Sigmoid colon (tissue), 7 donors: ENCODE data around the gene SP110. TPM values are rescaled to one million over a fixed set of nuclear protein-coding genes. Genes with fewer than 3 reads are reported as not detected.
A peak's percentile ranks its signal among the peaks of the same experiment; 100 is the strongest.

Source experiments
- DNase-seq: peaks from one replicate; pipeline ENCODE4 v3.0.0-alpha.2; 2019
- H3K27ac ChIP-seq, 4 donors: fragments of 200-600 bp; sonication (generic); one replicate each; pipeline ENCODE4 v1.5.1; 2016 to 2019; ENCODE audit warnings: mild to moderate bottlenecking in 1 of 4
- H3K27me3 ChIP-seq, 3 donors: fragments of 200-600 bp; sonication (generic); one replicate each; pipeline ENCODE4 v1.5.1; 2019; ENCODE audit warnings: mild to moderate bottlenecking in 1 of 3
- H3K36me3 ChIP-seq, 4 donors: fragments of 200-600 bp; sonication (generic); one replicate each; pipeline ENCODE4 v1.5.1; 2016 to 2019
- H3K4me1 ChIP-seq, 4 donors: fragments of 200-600 bp; sonication (generic); one replicate each; pipeline ENCODE4 v1.5.1; 2017 to 2019
- H3K4me3 ChIP-seq, 4 donors: fragments of 200-600 bp; sonication (generic); one replicate each; pipeline ENCODE4 v1.5.1; 2017 to 2019; ENCODE audit warnings: mild to moderate bottlenecking in 2 of 4, moderate library complexity in 1 of 4
- H3K9me3 ChIP-seq, 4 donors: fragments of 200-600 bp in 3 of 4; sonication (generic) in 3 of 4; one replicate each; pipeline versions ENCODE4 v1.5.1 to v1.6.1; 2013 to 2019
- CTCF ChIP-seq, 4 experiments: fragments of 450-650 bp in 3 of 4; fragments of 200-600 bp in 1 of 4; IDR thresholded peaks; one replicate each; pipeline ENCODE4 v1.5.1; 2016 to 2019; ENCODE audit warnings: antibody characterized with exemption in 4 of 4, mild to moderate bottlenecking in 3 of 4, moderate library complexity in 2 of 4
- EP300 ChIP-seq, 4 donors: sonication (generic); formaldehyde crosslinking; IDR thresholded peaks; one replicate each; pipeline ENCODE4 v1.6.1; 2017; ENCODE audit warnings: antibody characterized with exemption in 4 of 4
- POLR2A ChIP-seq, 2 donors: fragments of 450-650 bp; IDR thresholded peaks; one replicate each; pipeline ENCODE4 v1.6.1; 2016; ENCODE audit warnings: antibody characterized with exemption in 2 of 2, mild to moderate bottlenecking in 2 of 2, moderate library complexity in 2 of 2
- POLR2AphosphoS5 ChIP-seq, 4 donors: sonication (generic); formaldehyde crosslinking; IDR thresholded peaks; one replicate each; pipeline ENCODE4 v1.6.1; 2017; ENCODE audit warnings: antibody characterized with exemption in 4 of 4
- WGBS, 2 donors: extraction: QIAGEN DNeasy Blood & Tissue Kit; methylation state at CpG; one replicate each; pipeline ENCODE4 v1.1.7; 2013; 5-methylcytosine and 5-hydroxymethylcytosine counted together
- intact Hi-C: fragments of 100-400 bp; cut with DNase I; formaldehyde crosslinking; loops from one replicate; pipeline ENCODE4 v1.15.1; 2023
- polyA plus RNA-seq, 3 donors: library from polyadenylated mRNA; stranded (reverse); fragments of 200-250 nt; gene quantifications; one replicate each; pipeline ENCODE4 v1.2.3, GENCODE V29; 2013
- total RNA-seq, 4 donors: library from RNA; depleted of rRNA; stranded (reverse); fragments of >200 nt; gene quantifications; one replicate each; pipeline ENCODE4 v1.1.0, GENCODE V29; 2016
- donor health status: healthy with polysubstance abuse.
- donor health status: Bipolar disorder and iron deficiency.
- donor health status: healthy.

SP110 gene
- total and polyA plus RNA-seq, 7 donors, result 9.2 to 41.8 (median 16.4) TPM

- TF ChIP-seq POLR2AphosphoS5 (IDR thresholded peaks at IDR 0.05) (peak in 2 of 4 donors; percentile 26 to 63), EP300 (IDR thresholded peaks at IDR 0.05) (no peak)
- H3K9me3 ChIP-seq, result no peaks in the 10 kb centered on the region
- 68 to 72% methylated on average over 11 of the region's 11 CpGs for WGBS, 2 donors
- no peaks in the 10 kb centered on the region for H3K27me3 ChIP-seq
- peaks cover 0 to 22% (median 13%) of the 10 kb centered on the region in 4 donors for H3K4me1 ChIP-seq
- DNase-seq, result peak; percentile 84
- H3K36me3 ChIP-seq, result no peaks in the 10 kb centered on the region
- H3K4me3 ChIP-seq, result no peak overlapping the region
- intact Hi-C loops, result no loop called here
- peak overlapping the region; percentile 25 to 71 (median 56) for H3K27ac ChIP-seq
Measured at GRCh38 chr2:230130668-230131364, 89.0 kb downstream of the SP110 start.

- Histone ChIP-seq H3K4me1 (peaks cover 0 to 22% (median 13%) of the 10 kb centered on the region in 4 donors), H3K9me3 (no peaks in the 10 kb centered on the region), H3K4me3 (peak overlapping the region in 2 of 4 donors; percentile 4 to 11), H3K27ac (peak overlapping the region; percentile 41 to 70 (median 60)), H3K27me3 (no peaks in the 10 kb centered on the region), H3K36me3 (no peaks in the 10 kb centered on the region)
- WGBS, 2 donors, result 26 to 55% methylated on average over 1 of the region's 1 CpG
- no peak for TF ChIP-seq EP300 (IDR thresholded peaks at IDR 0.05)
- intact Hi-C loops, result no loop called here
- no peak for DNase-seq
Measured at GRCh38 chr2:230129343-230129742, 90.4 kb downstream of the SP110 start.

- Histone ChIP-seq H3K4me3 (peak overlapping the region in 2 of 4 donors; percentile 4 to 11), H3K27me3 (no peaks in the 10 kb centered on the region), H3K4me1 (peaks cover 0 to 22% (median 13%) of the 10 kb centered on the region in 4 donors), H3K27ac (peak overlapping the region; percentile 41 to 70 (median 60)), H3K9me3 (no peaks in the 10 kb centered on the region), H3K36me3 (no peaks in the 10 kb centered on the region)
- no peak for DNase-seq
- intact Hi-C loops, result no loop called here
- WGBS, 2 donors, result 16 to 46% methylated on average over 7 of the region's 7 CpGs
- peak; percentile 5 to 31 (median 10) for TF ChIP-seq POLR2AphosphoS5 (IDR thresholded peaks at IDR 0.05)
- TF ChIP-seq EP300 (IDR thresholded peaks at IDR 0.05), result no peak
- no peak for TF ChIP-seq POLR2A (IDR thresholded peaks at IDR 0.05)
- no peak for TF ChIP-seq CTCF (IDR thresholded peaks at IDR 0.05)
Measured at GRCh38 chr2:230128623-230129342, 91.0 kb downstream of the SP110 start.

- no peaks in the 10 kb centered on the region for H3K27me3 ChIP-seq
- H3K36me3 ChIP-seq, result no peaks in the 10 kb centered on the region
- H3K4me3 ChIP-seq, result no peak overlapping the region
- no peak for DNase-seq
- intact Hi-C loops, result no loop called here
- H3K27ac ChIP-seq, result no peak overlapping the region
- no peak for TF ChIP-seq POLR2AphosphoS5 (IDR thresholded peaks at IDR 0.05)
- no peak for TF ChIP-seq POLR2A (IDR thresholded peaks at IDR 0.05)
- no peak for TF ChIP-seq EP300 (IDR thresholded peaks at IDR 0.05)
- TF ChIP-seq CTCF (IDR thresholded peaks at IDR 0.05), result no peak
- no peaks in the 10 kb centered on the region for H3K9me3 ChIP-seq
- WGBS, 2 donors, result 61 to 89% methylated on average over 1 of the region's 1 CpG
- peaks cover 0 to 22% (median 13%) of the 10 kb centered on the region in 4 donors for H3K4me1 ChIP-seq
Measured at GRCh38 chr2:230127195-230127594, 92.6 kb downstream of the SP110 start.

- no peaks in the 10 kb centered on the region for H3K9me3 ChIP-seq
- 41 to 59% methylated on average over 11 of the region's 11 CpGs for WGBS, 2 donors
- intact Hi-C loops, result no loop called here
- no peak overlapping the region for H3K27ac ChIP-seq
- H3K4me3 ChIP-seq, result no peak overlapping the region
- no peaks in the 10 kb centered on the region for H3K36me3 ChIP-seq
- H3K4me1 ChIP-seq, result peaks cover 0 to 16% (median 11%) of the 10 kb centered on the region in 4 donors
- no peak for TF ChIP-seq POLR2A (IDR thresholded peaks at IDR 0.05)
- TF ChIP-seq POLR2AphosphoS5 (IDR thresholded peaks at IDR 0.05), result no peak
- TF ChIP-seq EP300 (IDR thresholded peaks at IDR 0.05), result no peak
- no peak for TF ChIP-seq CTCF (IDR thresholded peaks at IDR 0.05)
- DNase-seq, result no peak
- no peaks in the 10 kb centered on the region for H3K27me3 ChIP-seq
Measured at GRCh38 chr2:230124757-230125431, 94.9 kb downstream of the SP110 start.
